Endothelial cell (in vitro differentiated cells): ENCODE data around the gene ERC1. TPM values are rescaled to one million over a fixed set of nuclear protein-coding genes. Genes with fewer than 3 reads are reported as not detected.

Experiments used
- DNase-seq: peaks from one replicate; pipeline ENCODE4 v3.0.0; 2021; ENCODE audit warnings: low spot score
- H3K27ac Mint-ChIP-seq: one replicate; pipeline ENCODE4 v1.8.0; 2021; ENCODE audit warnings: mixed read lengths, inconsistent platforms; ENCODE audit not compliant: unreplicated experiment
- H3K27me3 Mint-ChIP-seq: one replicate; pipeline ENCODE4 v1.8.0; 2021; ENCODE audit warnings: mild to moderate bottlenecking, moderate library complexity, mixed read lengths, inconsistent platforms; ENCODE audit not compliant: unreplicated experiment
- H3K36me3 Mint-ChIP-seq: one replicate; pipeline ENCODE4 v1.8.0; 2021; ENCODE audit warnings: mild to moderate bottlenecking, low read depth, mixed read lengths, inconsistent platforms; ENCODE audit not compliant: unreplicated experiment
- H3K4me1 Mint-ChIP-seq: one replicate; pipeline ENCODE4 v1.8.0; 2021; ENCODE audit warnings: mild to moderate bottlenecking, mixed read lengths, inconsistent platforms; ENCODE audit not compliant: unreplicated experiment
- H3K4me3 Mint-ChIP-seq: one replicate; pipeline ENCODE4 v1.8.0; 2021; ENCODE audit warnings: mild to moderate bottlenecking, mixed read lengths, inconsistent platforms; ENCODE audit not compliant: unreplicated experiment
- H3K9me3 Mint-ChIP-seq: one replicate; pipeline ENCODE4 v1.8.0; 2021; ENCODE audit warnings: mixed read lengths, inconsistent platforms; ENCODE audit not compliant: unreplicated experiment
- CTCF ChIP-seq: fragments of 200-600 bp; sonication (generic); IDR thresholded peaks from one replicate; pipeline ENCODE4 v1.5.0; 2021; ENCODE audit warnings: antibody characterized with exemption; ENCODE audit not compliant: unreplicated experiment
- total RNA-seq: library from RNA; stranded (reverse); fragmentation: NEBNext Ultra II Directional; extraction: Animal tissue kit (Norgen Biotek cat#: 25700); gene quantifications from one replicate; pipeline ENCODE4 v1.2.1, GENCODE V29; 2021; ENCODE audit not compliant: unreplicated experiment

Gene ERC1
- total RNA-seq, 1 donor from 2014 or later: 57.9 TPM

GRCh38 chr12:1356285-1356684 is 365.3 kb downstream of the ERC1 start:
- H3K27ac Mint-ChIP-seq: no peak overlapping the region

GRCh38 chr12:1357171-1357570 is 366.1 kb downstream of the ERC1 start:
- Mint-ChIP-seq H3K4me1 (no peaks in the 10 kb centered on the region), H3K27me3 (no peaks in the 10 kb centered on the region), H3K27ac (no peak overlapping the region), H3K4me3 (no peak overlapping the region), H3K9me3 (no peaks in the 10 kb centered on the region), H3K36me3 (no peaks in the 10 kb centered on the region)
- TF ChIP-seq CTCF: no peak
- no peak for DNase-seq

More at GRCh38 chr12:1356285-1356684, 365.3 kb downstream of the ERC1 start:
- H3K36me3 Mint-ChIP-seq: no peaks in the 10 kb centered on the region
- H3K4me3 Mint-ChIP-seq: no peak overlapping the region
- H3K27me3 Mint-ChIP-seq: no peaks in the 10 kb centered on the region
- TF ChIP-seq CTCF: no peak
- no peaks in the 10 kb centered on the region for H3K9me3 Mint-ChIP-seq
- H3K4me1 Mint-ChIP-seq: no peaks in the 10 kb centered on the region
- DNase-seq: no peak

DNA sequence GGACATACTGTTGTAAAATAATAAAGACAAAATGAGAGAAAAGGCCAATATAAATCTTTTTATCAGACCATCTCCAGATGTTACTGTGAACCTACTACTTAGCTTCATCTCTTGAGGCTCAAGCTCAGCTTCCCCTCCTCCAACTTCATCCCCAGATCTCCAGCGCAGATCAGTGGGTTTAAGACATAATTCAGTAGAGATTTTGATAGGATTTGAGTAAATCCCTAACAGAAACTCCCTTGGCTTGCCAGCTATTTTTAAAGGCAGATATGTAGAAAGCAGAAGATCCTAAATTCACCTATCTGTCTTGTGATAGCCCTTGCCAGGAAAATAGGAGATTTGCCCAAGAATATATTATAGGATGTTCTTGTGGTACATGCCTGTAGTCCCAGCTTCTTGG is 366.7 kb downstream of the ERC1 start:
- no peak for DNase-seq
- Mint-ChIP-seq H3K4me1 (no peaks in the 10 kb centered on the region), H3K9me3 (no peaks in the 10 kb centered on the region), H3K27ac (no peak overlapping the region), H3K27me3 (no peaks in the 10 kb centered on the region), H3K36me3 (no peaks in the 10 kb centered on the region), H3K4me3 (no peak overlapping the region)
- TF ChIP-seq CTCF: no peak

- no peak overlapping the region for H3K4me3 Mint-ChIP-seq
- no peak for DNase-seq
- H3K4me1 Mint-ChIP-seq: no peaks in the 10 kb centered on the region
- no peaks in the 10 kb centered on the region for H3K9me3 Mint-ChIP-seq
- H3K27me3 Mint-ChIP-seq: no peaks in the 10 kb centered on the region
- H3K36me3 Mint-ChIP-seq: no peaks in the 10 kb centered on the region
- TF ChIP-seq CTCF: no peak
- H3K27ac Mint-ChIP-seq: no peak overlapping the region
These were observed 369.6 kb downstream of the ERC1 start for GRCh38 chr12:1360441-1361210.

GRCh38 chr12:1362143-1362662 is 371.2 kb downstream of the ERC1 start:
- Mint-ChIP-seq H3K4me3 (no peak overlapping the region), H3K27me3 (no peaks in the 10 kb centered on the region), H3K36me3 (no peaks in the 10 kb centered on the region), H3K9me3 (no peaks in the 10 kb centered on the region), H3K27ac (no peak overlapping the region), H3K4me1 (no peaks in the 10 kb centered on the region)
- TF ChIP-seq CTCF: no peak
- DNase-seq: no peak
